Gastroesophageal sphincter (tissue), 3 donors: ENCODE measurements around the gene AGR2.

Experiments used
- EP300 ChIP-seq: sonication (generic); formaldehyde crosslinking; IDR thresholded peaks from one replicate; pipeline ENCODE4 v1.6.1; 2017; ENCODE audit warnings: antibody characterized with exemption, mild to moderate bottlenecking
- POLR2A ChIP-seq, 2 donors: fragments of 450-650 bp; IDR thresholded peaks; one replicate each; pipeline ENCODE4 v1.6.1; 2017; ENCODE audit warnings: antibody characterized with exemption in 2 of 2, mild to moderate bottlenecking in 2 of 2, moderate library complexity in 1 of 2
- POLR2AphosphoS5 ChIP-seq: sonication (generic); formaldehyde crosslinking; IDR thresholded peaks from one replicate; pipeline ENCODE4 v1.6.1; 2017; ENCODE audit warnings: antibody characterized with exemption
- TF ChIP-seq, protein P1 (sequence below), 4 experiments: fragments of 200-600 bp in 2 of 4; fragments of 450-650 bp in 2 of 4; sonication (generic) in 1 of 4; IDR thresholded peaks; one replicate each; pipeline ENCODE4 v1.5.1; 2017 to 2019; ENCODE audit warnings: antibody characterized with exemption in 4 of 4, mild to moderate bottlenecking in 2 of 4, moderate library complexity in 2 of 4

- TF ChIP-seq, protein P1, sequence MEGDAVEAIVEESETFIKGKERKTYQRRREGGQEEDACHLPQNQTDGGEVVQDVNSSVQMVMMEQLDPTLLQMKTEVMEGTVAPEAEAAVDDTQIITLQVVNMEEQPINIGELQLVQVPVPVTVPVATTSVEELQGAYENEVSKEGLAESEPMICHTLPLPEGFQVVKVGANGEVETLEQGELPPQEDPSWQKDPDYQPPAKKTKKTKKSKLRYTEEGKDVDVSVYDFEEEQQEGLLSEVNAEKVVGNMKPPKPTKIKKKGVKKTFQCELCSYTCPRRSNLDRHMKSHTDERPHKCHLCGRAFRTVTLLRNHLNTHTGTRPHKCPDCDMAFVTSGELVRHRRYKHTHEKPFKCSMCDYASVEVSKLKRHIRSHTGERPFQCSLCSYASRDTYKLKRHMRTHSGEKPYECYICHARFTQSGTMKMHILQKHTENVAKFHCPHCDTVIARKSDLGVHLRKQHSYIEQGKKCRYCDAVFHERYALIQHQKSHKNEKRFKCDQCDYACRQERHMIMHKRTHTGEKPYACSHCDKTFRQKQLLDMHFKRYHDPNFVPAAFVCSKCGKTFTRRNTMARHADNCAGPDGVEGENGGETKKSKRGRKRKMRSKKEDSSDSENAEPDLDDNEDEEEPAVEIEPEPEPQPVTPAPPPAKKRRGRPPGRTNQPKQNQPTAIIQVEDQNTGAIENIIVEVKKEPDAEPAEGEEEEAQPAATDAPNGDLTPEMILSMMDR (IDR thresholded peaks at IDR 0.05), result no peak
- TF ChIP-seq POLR2A (IDR thresholded peaks at IDR 0.05) (no peak), EP300 (no peak), POLR2AphosphoS5 (no peak)
These were observed 18.5 kb downstream of the AGR2 start for GRCh38 chr7:16786257-16786656.
